Upper lobe of left lung (tissue), 4 donors: Measurements from ENCODE around the gene HIF3A.

Experiments
- CTCF ChIP-seq, 6 experiments: fragments of 450-650 bp in 4 of 6; fragments of 200-600 bp in 2 of 6; sonication (generic) in 2 of 6; IDR thresholded peaks; one replicate each; pipeline ENCODE4 v1.5.1; 2016 to 2019; ENCODE audit warnings: antibody characterized with exemption in 6 of 6
- POLR2A ChIP-seq, 4 donors: fragments of 450-650 bp; IDR thresholded peaks; one replicate each; pipeline ENCODE4 v1.5.1; 2016 to 2017; ENCODE audit warnings: antibody characterized with exemption in 4 of 4, mild to moderate bottlenecking in 2 of 4

GRCh38 chr19:46390866-46391265, 94.0 kb downstream of the HIF3A start:
- TF ChIP-seq POLR2A (IDR thresholded peaks at IDR 0.05): no peak
- TF ChIP-seq CTCF (IDR thresholded peaks at IDR 0.05): no peak
